ENCODE measurements around the gene PINK1.
"Not testable (repeated sequence)": the region's sequence is repeated elsewhere in the genome, so short reads cannot be mapped to it uniquely, and the experiment has no call there.

The PINK1 gene

GRCh38 chr1:20601129-20601825 lies 32.0 kb upstream of the PINK1 start:
- no peak overlapping the region for H3K27ac ChIP-seq
- peaks cover 23% of the 10 kb centered on the region for H3K27me3 ChIP-seq (ENCODE audit: insufficient read depth, low read depth)
- H3K9ac ChIP-seq, result no peak overlapping the region
- no peaks in the 10 kb centered on the region for H4K20me1 ChIP-seq (ENCODE audit: insufficient read depth)
- no peak overlapping the region for H3K4me3 ChIP-seq (IDR thresholded peaks at IDR 0.05; ENCODE audit: insufficient read depth, low read depth, low read length)
- no peak overlapping the region for H2AFZ ChIP-seq (ENCODE audit: low read depth)
- no peak overlapping the region for H3K4me2 ChIP-seq
- TF ChIP-seq CTCF (conservative IDR thresholded peaks at IDR 0.05; ENCODE audit: low read depth, low read length), result no peak
- no peaks in the 10 kb centered on the region for H3K4me1 ChIP-seq (ENCODE audit: low read depth, poor library complexity, severe bottlenecking)
- no peaks in the 10 kb centered on the region for H3K79me2 ChIP-seq (ENCODE audit: insufficient read depth, low read depth)
- H3K36me3 ChIP-seq (ENCODE audit: insufficient read depth), result no peaks in the 10 kb centered on the region

GRCh38 chr1:20602851-20603450 lies 30.3 kb upstream of the PINK1 start:
- TF ChIP-seq CTCF (conservative IDR thresholded peaks at IDR 0.05; ENCODE audit: low read depth, low read length), result no peak

GRCh38 chr1:20603504-20604464 lies 29.5 kb upstream of the PINK1 start:
- H3K4me2 ChIP-seq, result no peak overlapping the region
- no peak overlapping the region for H3K9ac ChIP-seq
- H3K4me1 ChIP-seq (ENCODE audit: low read depth, poor library complexity, severe bottlenecking), result no peaks in the 10 kb centered on the region
- no peak overlapping the region for H2AFZ ChIP-seq (ENCODE audit: low read depth)
- no peaks in the 10 kb centered on the region for H4K20me1 ChIP-seq (ENCODE audit: insufficient read depth)
- peaks cover 25% of the 10 kb centered on the region for H3K27me3 ChIP-seq (ENCODE audit: insufficient read depth, low read depth)
- TF ChIP-seq CTCF (conservative IDR thresholded peaks at IDR 0.05; ENCODE audit: low read depth, low read length), result no peak
- no peak overlapping the region for H3K4me3 ChIP-seq (IDR thresholded peaks at IDR 0.05; ENCODE audit: insufficient read depth, low read depth, low read length)
- H3K79me2 ChIP-seq (ENCODE audit: insufficient read depth, low read depth), result no peaks in the 10 kb centered on the region
- no peak overlapping the region for H3K27ac ChIP-seq
- no peaks in the 10 kb centered on the region for H3K36me3 ChIP-seq (ENCODE audit: insufficient read depth)

More at GRCh38 chr1:20602851-20603450, 30.3 kb upstream of the PINK1 start:
- no peak overlapping the region for H3K27ac ChIP-seq
- no peak overlapping the region for H3K9ac ChIP-seq
- H3K4me1 ChIP-seq (ENCODE audit: low read depth, poor library complexity, severe bottlenecking), result no peaks in the 10 kb centered on the region
- H4K20me1 ChIP-seq (ENCODE audit: insufficient read depth), result no peaks in the 10 kb centered on the region
- no peak overlapping the region for H3K4me2 ChIP-seq
- no peak overlapping the region for H2AFZ ChIP-seq (ENCODE audit: low read depth)
- no peak overlapping the region for H3K4me3 ChIP-seq (IDR thresholded peaks at IDR 0.05; ENCODE audit: insufficient read depth, low read depth, low read length)
- peaks cover 27% of the 10 kb centered on the region for H3K27me3 ChIP-seq (ENCODE audit: insufficient read depth, low read depth)
- no peaks in the 10 kb centered on the region for H3K36me3 ChIP-seq (ENCODE audit: insufficient read depth)
- no peaks in the 10 kb centered on the region for H3K79me2 ChIP-seq (ENCODE audit: insufficient read depth, low read depth)

GRCh38 chr1:20604678-20605077 lies 28.6 kb upstream of the PINK1 start:
- Histone ChIP-seq H3K4me3 (IDR thresholded peaks at IDR 0.05; ENCODE audit: insufficient read depth, low read depth, low read length) (no peak overlapping the region), H3K4me1 (ENCODE audit: low read depth, poor library complexity, severe bottlenecking) (no peaks in the 10 kb centered on the region), H3K4me2 (no peak overlapping the region), H3K9ac (no peak overlapping the region), H3K36me3 (ENCODE audit: insufficient read depth) (no peaks in the 10 kb centered on the region), H4K20me1 (ENCODE audit: insufficient read depth) (no peaks in the 10 kb centered on the region), H3K79me2 (ENCODE audit: insufficient read depth, low read depth) (no peaks in the 10 kb centered on the region), H3K27ac (no peak overlapping the region), H3K27me3 (ENCODE audit: insufficient read depth, low read depth) (peaks cover 22% of the 10 kb centered on the region), H2AFZ (ENCODE audit: low read depth) (no peak overlapping the region)
- TF ChIP-seq CTCF (conservative IDR thresholded peaks at IDR 0.05; ENCODE audit: low read depth, low read length), result no peak

- not testable (repeated sequence) for H3K4me1 ChIP-seq (ENCODE audit: low read depth, poor library complexity, severe bottlenecking); H3K4me2 ChIP-seq; H4K20me1 ChIP-seq (ENCODE audit: insufficient read depth); H3K79me2 ChIP-seq (ENCODE audit: insufficient read depth, low read depth); H3K27ac ChIP-seq; H3K9ac ChIP-seq; H2AFZ ChIP-seq (ENCODE audit: low read depth); H3K36me3 ChIP-seq (ENCODE audit: insufficient read depth); H3K4me3 ChIP-seq (IDR thresholded peaks at IDR 0.05; ENCODE audit: insufficient read depth, low read depth, low read length)
- H3K27me3 ChIP-seq (ENCODE audit: insufficient read depth, low read depth), result peaks cover 18% of the 10 kb centered on the region; the same call in 1 of the 2 replicates
Observed at GRCh38 chr1:20606801-20607570, 26.3 kb upstream of the PINK1 start.

All from KMS-11 (cell line).